ENCODE data around the gene MEF2D.

DNA sequence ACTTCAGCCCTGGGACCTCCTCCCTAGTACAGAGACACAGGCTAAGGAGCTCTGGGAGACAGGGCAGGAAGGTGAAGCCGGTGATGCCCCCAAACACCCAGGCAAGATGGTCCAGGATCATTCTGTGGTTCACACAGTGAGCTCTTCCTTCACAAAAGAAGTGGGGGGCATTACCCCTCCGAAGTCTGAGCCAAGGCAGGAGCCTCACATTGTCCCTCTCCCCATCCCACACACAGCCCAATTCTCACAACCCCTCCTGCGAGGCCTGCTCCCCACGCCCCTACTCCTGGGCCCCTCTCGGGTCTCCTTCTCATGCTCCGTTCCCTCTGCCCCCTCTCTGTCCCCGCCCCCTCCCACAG, 10.7 kb downstream of the MEF2D start:
- no peak for TF ChIP-seq EZH2 (IDR thresholded peaks at IDR 0.05; ENCODE audit: insufficient read depth, low read length)
- TF ChIP-seq, protein P1, sequence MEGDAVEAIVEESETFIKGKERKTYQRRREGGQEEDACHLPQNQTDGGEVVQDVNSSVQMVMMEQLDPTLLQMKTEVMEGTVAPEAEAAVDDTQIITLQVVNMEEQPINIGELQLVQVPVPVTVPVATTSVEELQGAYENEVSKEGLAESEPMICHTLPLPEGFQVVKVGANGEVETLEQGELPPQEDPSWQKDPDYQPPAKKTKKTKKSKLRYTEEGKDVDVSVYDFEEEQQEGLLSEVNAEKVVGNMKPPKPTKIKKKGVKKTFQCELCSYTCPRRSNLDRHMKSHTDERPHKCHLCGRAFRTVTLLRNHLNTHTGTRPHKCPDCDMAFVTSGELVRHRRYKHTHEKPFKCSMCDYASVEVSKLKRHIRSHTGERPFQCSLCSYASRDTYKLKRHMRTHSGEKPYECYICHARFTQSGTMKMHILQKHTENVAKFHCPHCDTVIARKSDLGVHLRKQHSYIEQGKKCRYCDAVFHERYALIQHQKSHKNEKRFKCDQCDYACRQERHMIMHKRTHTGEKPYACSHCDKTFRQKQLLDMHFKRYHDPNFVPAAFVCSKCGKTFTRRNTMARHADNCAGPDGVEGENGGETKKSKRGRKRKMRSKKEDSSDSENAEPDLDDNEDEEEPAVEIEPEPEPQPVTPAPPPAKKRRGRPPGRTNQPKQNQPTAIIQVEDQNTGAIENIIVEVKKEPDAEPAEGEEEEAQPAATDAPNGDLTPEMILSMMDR (IDR thresholded peaks at IDR 0.05; ENCODE audit: insufficient read depth, low read depth, low read length): no peak
